Muscle of leg (tissue), 11 donors: Measurements from ENCODE around the gene TAGAP. TPM values are rescaled to one million over a fixed set of nuclear protein-coding genes. Genes with fewer than 3 reads are reported as not detected.
A peak's percentile ranks its signal among the peaks of the same experiment; 100 is the strongest.

Experiments
- DNase-seq: peaks from one replicate; pipeline ENCODE4 v3.0.0; 2013
- H3K27ac ChIP-seq: one replicate; pipeline ENCODE4 v1.5.1; 2013; ENCODE audit warnings: mild to moderate bottlenecking, low read length, control low read depth
- H3K27me3 ChIP-seq: one replicate; pipeline ENCODE4 v1.6.1; 2013; ENCODE audit warnings: low read length; ENCODE audit not compliant: control insufficient read depth, insufficient read depth
- H3K36me3 ChIP-seq: one replicate; pipeline ENCODE4 v1.6.1; 2013; ENCODE audit warnings: low read length; ENCODE audit not compliant: control insufficient read depth, insufficient read depth
- H3K4me1 ChIP-seq: one replicate; pipeline ENCODE4 v1.6.1; 2013; ENCODE audit warnings: low read length; ENCODE audit not compliant: control insufficient read depth, insufficient read depth
- H3K4me3 ChIP-seq: one replicate; pipeline ENCODE4 v1.5.1; 2013; ENCODE audit warnings: low read length, control low read depth
- H3K9me3 ChIP-seq: replicated peaks from 2 replicates; pipeline ENCODE4 v1.6.1; 2013; ENCODE audit warnings: low read depth, low read length; ENCODE audit not compliant: control insufficient read depth
- WGBS: methylation state at CpG from one replicate; pipeline ENCODE4 v1.1.5; 2013; ENCODE audit warnings: missing lambda C conversion rate; ENCODE audit not compliant: insufficient coverage; 5-methylcytosine and 5-hydroxymethylcytosine counted together
- polyA plus RNA-seq, 8 donors: library from polyadenylated mRNA; unstranded; fragments of 120-200 nt; gene quantifications; one replicate each; pipeline versions ENCODE4 v1.2.1 to v1.2.3, GENCODE V29; 2013; ENCODE audit warnings: inconsistent platforms in 1 of 8, low replicate concordance in 1 of 8; ENCODE audit not compliant: insufficient read length in 8 of 8, insufficient read depth in 1 of 8
- total RNA-seq: library from RNA; stranded (reverse); fragments of 120-200 nt; gene quantifications from one replicate; pipeline ENCODE4 v1.2.4, GENCODE V29; 2013

The TAGAP gene
- total and polyA plus RNA-seq, 9 donors, result 0.66 to 1.7 (median 0.83) TPM

DNA sequence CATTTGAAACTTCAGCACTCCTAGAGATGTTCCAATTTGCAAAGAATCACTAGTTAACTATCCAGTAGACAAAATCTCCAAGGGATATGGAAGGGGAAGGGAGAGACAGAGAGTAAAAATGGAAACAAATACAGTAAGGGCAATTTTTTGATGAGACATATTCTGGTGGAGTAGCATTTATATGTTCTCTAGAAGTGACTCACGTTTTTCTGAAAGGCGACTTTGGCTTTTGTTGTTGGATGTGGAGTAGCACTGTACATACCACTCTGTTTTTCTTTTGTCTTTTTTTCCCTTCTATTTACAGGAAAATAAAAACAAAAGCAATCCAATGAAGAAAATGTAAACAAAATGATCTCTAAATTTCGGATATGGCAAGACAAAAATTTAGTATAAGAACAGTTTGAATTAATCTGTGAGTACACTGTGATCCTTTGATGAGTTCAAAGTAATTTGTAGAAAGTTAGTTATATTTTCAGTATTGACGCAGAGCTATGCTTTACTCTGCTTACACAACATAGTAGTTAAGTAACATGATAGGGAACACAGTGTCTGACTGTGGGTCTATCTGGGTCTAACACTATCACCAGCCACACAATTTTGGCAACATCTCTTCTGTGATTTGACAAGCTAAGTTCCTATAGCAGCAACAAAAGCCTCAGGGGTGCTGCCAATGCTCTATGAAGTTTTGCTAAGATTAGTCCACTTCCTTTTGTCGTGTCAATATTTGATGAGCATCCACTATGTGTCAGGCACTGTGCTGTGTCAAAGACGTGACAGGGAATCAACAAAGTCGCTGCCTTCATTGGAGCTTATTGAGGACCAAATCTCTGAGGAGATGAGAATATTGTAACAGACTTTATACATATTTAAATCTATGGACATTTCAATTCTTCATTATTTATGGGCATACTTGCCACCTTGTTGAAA lies 27.3 kb upstream of the TAGAP start:
- H3K4me3 ChIP-seq, result no peak overlapping the region
- no peaks in the 10 kb centered on the region for H3K4me1 ChIP-seq
- no peak for DNase-seq
- WGBS, result 60% methylated on average over 1 of the region's 7 CpGs
- peaks cover 6% of the 10 kb centered on the region for H3K27me3 ChIP-seq
- no peaks in the 10 kb centered on the region for H3K9me3 ChIP-seq
- H3K27ac ChIP-seq, result no peak overlapping the region
- H3K36me3 ChIP-seq, result no peaks in the 10 kb centered on the region

DNA sequence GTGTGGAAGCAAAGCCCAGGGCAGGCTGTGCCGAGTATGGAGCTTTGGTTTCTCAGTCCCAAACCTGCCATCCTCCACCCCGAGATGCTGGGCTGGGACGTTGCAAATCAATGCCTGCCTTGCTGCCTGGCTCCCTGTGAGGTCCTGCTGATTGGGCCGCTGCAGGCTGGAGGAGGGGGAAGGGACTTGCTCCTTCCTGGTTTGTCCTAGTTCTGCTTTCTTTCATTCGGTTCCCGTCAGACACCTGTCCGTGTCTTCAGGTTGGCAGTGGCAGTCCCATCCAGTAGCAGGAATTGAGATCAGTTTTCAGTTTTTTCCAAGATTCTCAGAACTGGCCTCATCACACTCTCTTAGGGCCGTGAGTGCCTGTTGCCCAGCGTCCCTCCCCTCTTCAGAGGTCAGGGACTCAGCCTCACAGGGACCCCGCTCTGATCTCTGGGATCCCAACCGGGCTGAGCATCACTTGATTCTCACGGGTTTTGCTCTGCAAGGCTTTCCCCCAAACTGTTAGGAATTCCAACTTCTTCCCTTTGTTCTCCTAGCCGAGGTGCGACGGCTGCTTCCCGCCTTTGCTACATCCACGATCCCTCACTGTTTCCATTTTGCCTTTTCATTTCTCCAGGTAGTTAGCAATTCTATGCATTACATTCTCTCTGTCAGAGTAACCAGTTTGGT lies 24.2 kb upstream of the TAGAP start:
- Histone ChIP-seq H3K4me1 (no peaks in the 10 kb centered on the region), H3K36me3 (no peaks in the 10 kb centered on the region), H3K27ac (no peak overlapping the region), H3K27me3 (peaks cover 6% of the 10 kb centered on the region), H3K4me3 (no peak overlapping the region), H3K9me3 (no peaks in the 10 kb centered on the region)
- no peak for DNase-seq
- WGBS, result 39% methylated on average over 14 of the region's 17 CpGs

DNA sequence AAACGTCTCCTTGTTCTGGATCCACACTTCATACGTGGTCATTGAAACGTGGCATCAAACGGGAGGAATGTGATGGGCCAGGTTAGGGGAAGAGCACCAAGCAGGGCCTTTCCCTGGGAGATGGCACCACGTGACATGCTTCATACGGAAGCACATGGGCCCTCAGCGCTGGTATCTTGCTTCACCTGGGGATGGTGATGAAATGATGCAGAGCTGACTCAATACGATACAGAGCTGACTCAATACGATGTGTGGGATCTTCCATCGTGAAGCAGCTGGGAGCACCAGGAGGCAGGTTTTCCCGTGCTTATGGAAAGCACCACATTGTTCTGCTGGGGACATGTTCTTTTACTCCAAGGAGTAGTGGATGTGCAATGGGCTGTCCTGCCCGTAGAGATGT lies 22.5 kb upstream of the TAGAP start:
- Histone ChIP-seq H3K36me3 (no peaks in the 10 kb centered on the region), H3K27me3 (peaks cover 8% of the 10 kb centered on the region), H3K4me3 (no peak overlapping the region), H3K27ac (no peak overlapping the region), H3K4me1 (peaks cover 3% of the 10 kb centered on the region), H3K9me3 (no peaks in the 10 kb centered on the region)
- DNase-seq, result no peak
- WGBS, result 91% methylated on average over 12 of the region's 12 CpGs

DNA sequence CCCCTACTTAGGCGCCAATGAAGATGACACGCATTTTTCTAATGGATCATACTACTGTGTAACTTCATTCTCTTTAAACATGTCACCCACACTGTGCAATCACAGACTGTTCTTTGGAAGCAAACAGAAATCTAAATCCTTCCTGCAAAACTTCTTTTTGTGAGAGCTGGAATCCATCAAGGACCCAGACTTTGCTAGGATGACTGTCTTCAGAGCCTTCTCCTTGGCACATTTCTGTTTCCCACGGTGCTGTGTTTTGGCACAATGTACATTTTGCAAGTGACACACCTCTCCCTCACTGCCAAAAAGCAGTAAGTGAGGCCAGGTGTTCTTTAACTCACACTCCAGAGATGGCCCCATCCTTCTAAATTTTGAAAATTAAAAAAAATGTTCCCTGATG lies 21.7 kb upstream of the TAGAP start:
- DNase-seq, result peak; percentile 70
- 0% methylated on average over 1 of the region's 3 CpGs for WGBS
- H3K4me3 ChIP-seq, result no peak overlapping the region

DNA sequence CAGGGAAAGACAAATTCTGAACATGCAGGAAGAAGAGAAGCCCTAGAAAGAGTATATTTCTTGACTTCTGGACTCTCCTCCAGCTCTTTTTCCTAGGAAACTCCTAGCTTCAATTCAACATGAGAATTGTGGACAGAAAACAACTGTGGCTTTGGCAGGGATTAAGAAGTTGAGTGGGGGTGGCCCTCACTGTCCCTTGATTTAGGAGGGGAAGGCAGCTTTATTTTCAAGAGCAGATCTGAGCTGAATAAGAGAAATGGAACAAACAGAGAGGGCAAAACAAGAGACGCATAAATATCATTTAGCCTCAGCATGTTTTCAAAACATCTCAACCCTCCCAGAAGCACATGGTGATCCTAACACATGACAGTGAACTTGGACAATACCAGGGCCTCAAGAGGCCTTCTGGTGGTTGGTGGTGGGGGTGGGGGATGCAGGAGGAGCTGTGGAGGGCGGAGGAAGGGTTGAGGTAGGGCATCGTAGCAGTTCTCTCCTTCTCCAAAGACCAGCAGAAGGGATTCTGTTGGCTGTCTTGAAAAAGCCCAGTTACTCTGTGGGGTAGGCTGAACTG lies 21.1 kb upstream of the TAGAP start:
- WGBS, result no CpG with 5 or more reads among the region's 3 CpGs
- Histone ChIP-seq H3K9me3 (no peaks in the 10 kb centered on the region), H3K4me3 (no peak overlapping the region), H3K4me1 (peaks cover 3% of the 10 kb centered on the region), H3K27me3 (peaks cover 8% of the 10 kb centered on the region), H3K27ac (no peak overlapping the region), H3K36me3 (no peaks in the 10 kb centered on the region)
- no peak for DNase-seq

More for the DNA sequence above, 21.7 kb upstream of the TAGAP start:
- Histone ChIP-seq H3K9me3 (no peaks in the 10 kb centered on the region), H3K36me3 (no peaks in the 10 kb centered on the region), H3K27ac (no peak overlapping the region), H3K27me3 (peaks cover 8% of the 10 kb centered on the region), H3K4me1 (peaks cover 3% of the 10 kb centered on the region)

DNA sequence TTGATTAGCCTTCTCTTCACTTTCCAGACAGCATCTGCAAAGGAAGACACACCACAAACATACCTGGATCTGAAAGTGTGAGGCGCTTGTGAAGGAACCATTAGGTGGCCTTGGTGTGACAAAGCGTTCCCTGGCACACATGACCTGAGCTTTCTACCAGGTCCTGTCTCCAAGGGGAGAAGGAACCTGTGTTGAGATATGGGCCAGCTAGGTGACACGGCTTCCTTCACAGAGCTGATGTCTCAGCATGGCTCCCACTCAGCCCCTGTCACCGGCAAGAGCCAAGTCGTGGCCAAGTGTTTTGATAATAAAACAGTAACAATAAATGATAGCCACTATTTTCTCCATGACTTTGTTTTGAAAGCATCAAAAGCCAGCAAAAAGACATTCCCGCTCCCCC lies 20.3 kb upstream of the TAGAP start:
- H3K4me1 ChIP-seq, result peaks cover 3% of the 10 kb centered on the region
- WGBS, result 100% methylated on average over 2 of the region's 6 CpGs
- no peak overlapping the region for H3K27ac ChIP-seq

DNA sequence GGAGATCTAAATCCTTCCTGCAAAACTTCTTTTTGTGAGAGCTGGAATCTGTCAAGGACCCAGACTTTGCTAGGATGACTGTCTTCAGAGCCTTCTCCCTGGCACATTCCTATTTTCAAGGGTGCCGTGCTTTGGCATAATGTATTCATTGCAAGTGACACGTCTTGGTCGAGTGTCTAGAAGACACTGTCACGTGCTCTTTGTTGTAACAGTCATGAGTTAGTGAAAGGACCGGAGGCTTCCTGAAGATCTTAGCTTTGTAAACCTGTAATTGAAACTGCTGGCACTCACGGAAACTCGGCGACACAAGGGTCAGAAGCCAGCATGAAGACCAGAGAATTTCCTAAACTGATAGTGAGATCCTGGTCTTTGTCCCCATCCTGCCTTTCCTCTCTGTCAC lies 19.7 kb upstream of the TAGAP start:
- no peak overlapping the region for H3K4me3 ChIP-seq
- no peaks in the 10 kb centered on the region for H3K36me3 ChIP-seq
- no peak overlapping the region for H3K27ac ChIP-seq
- no peaks in the 10 kb centered on the region for H3K9me3 ChIP-seq
- H3K4me1 ChIP-seq, result peaks cover 3% of the 10 kb centered on the region
- 71% methylated on average over 8 of the region's 8 CpGs for WGBS
- peaks cover 8% of the 10 kb centered on the region for H3K27me3 ChIP-seq
- no peak for DNase-seq

More for the DNA sequence above, 20.3 kb upstream of the TAGAP start:
- no peaks in the 10 kb centered on the region for H3K36me3 ChIP-seq
- H3K27me3 ChIP-seq, result peaks cover 8% of the 10 kb centered on the region
- H3K4me3 ChIP-seq, result no peak overlapping the region
- DNase-seq, result no peak
- no peaks in the 10 kb centered on the region for H3K9me3 ChIP-seq

DNA sequence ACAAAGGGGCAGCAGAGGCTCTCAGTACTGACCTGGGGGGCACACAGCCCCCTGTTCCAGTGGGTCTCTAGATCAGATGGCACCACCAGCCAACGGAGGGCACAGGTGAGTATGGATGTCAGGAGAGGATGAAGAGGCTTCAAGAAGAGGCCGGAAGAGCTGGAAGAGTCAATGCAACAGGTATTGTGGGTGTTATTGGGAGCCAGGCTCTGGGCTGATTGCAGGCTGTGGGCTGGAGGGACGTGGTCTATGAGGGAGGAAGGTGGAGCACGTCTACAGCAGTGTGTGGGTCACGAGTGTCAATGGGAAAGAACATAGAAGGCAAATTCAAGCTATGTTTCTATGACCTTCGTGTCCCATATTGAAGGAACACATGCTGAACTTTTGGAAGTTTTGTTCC lies 18.8 kb upstream of the TAGAP start:
- Histone ChIP-seq H3K36me3 (no peaks in the 10 kb centered on the region), H3K4me3 (no peak overlapping the region), H3K9me3 (no peaks in the 10 kb centered on the region), H3K27ac (peak overlapping the region; percentile 36), H3K27me3 (peaks cover 2% of the 10 kb centered on the region), H3K4me1 (peaks cover 3% of the 10 kb centered on the region)
- no peak for DNase-seq
- 84% methylated on average over 6 of the region's 6 CpGs for WGBS

DNA sequence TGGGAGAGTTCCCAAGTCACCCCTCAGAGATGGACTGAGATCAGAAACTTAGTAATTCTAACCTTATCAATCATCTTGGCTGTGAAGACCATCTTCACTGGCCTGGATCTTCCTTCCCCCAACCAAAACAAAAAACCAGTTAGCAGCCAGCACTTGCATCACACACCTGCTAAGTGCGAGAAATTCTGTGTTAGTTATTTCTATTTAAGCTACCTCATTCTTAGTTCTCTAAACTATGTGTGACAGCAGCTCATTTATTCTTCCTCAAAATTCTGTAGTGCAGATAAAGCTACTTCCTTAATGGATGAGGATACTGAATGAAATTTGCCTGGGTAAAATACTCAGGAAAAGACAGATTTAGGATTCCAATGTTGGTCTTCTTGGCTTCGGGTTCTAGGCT lies 18.2 kb upstream of the TAGAP start:
- H3K27ac ChIP-seq, result peak overlapping the region; percentile 43
- H3K36me3 ChIP-seq, result no peaks in the 10 kb centered on the region
- H3K4me3 ChIP-seq, result no peak overlapping the region
- H3K27me3 ChIP-seq, result peaks cover 2% of the 10 kb centered on the region
- no peaks in the 10 kb centered on the region for H3K9me3 ChIP-seq
- no peak for DNase-seq
- H3K4me1 ChIP-seq, result peaks cover 3% of the 10 kb centered on the region
- 75% methylated on average over 1 of the region's 2 CpGs for WGBS

DNA sequence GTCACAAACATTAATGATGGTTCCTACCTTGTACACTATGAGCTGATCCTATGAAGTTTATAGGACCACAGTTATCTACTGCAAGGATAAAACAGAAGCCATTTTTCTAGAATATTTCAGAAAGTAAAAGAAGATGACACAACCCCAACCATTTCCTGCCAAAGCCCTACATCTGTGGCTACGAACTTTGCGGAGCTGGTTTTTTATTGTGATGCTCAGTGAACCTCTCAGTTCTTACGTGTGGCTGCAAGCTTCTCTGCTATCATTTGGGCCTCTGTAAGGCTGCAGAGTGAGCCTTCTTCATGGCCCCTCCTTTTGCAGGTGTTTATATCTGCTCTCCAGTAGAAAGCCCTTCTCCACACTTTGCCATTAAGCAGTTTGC lies 17.8 kb upstream of the TAGAP start:
- Histone ChIP-seq H3K27ac (peak overlapping the region; percentile 43), H3K27me3 (peaks cover 2% of the 10 kb centered on the region), H3K9me3 (no peaks in the 10 kb centered on the region), H3K4me3 (no peak overlapping the region), H3K4me1 (peaks cover 3% of the 10 kb centered on the region), H3K36me3 (no peaks in the 10 kb centered on the region)
- WGBS, result no CpG with 5 or more reads among the region's 3 CpGs
- no peak for DNase-seq
